NOMO-1 treated with DMSO at 0.1 percent for 48 hours (cell line): ENCODE data around the gene TMEM121B.

Experiments
- DNase-seq: peaks from one replicate; lab custom pipeline; 2025; ENCODE audit not compliant: unreplicated experiment; lab: John Stamatoyannopoulos, UW

Gene TMEM121B

GRCh38 chr22:17112491-17113042 is 8.6 kb downstream of the TMEM121B start:
- DNase-seq = no peak

- DNase-seq = no peak
Measured at GRCh38 chr22:17110791-17111550, 10.2 kb downstream of the TMEM121B start.

- DNase-seq = no peak
Measured at GRCh38 chr22:17109976-17110375, 11.2 kb downstream of the TMEM121B start.

GRCh38 chr22:17109113-17109865 is 11.9 kb downstream of the TMEM121B start:
- DNase-seq = no peak

- no peak for DNase-seq
Measured at GRCh38 chr22:17108256-17109112, 12.7 kb downstream of the TMEM121B start.

- DNase-seq = no peak
Measured at GRCh38 chr22:17107547-17107810, 13.7 kb downstream of the TMEM121B start.

- peak; percentile 97 for DNase-seq
Measured at GRCh38 chr22:17106785-17107546, 14.2 kb downstream of the TMEM121B start.

- DNase-seq = peak; percentile 66
Measured at GRCh38 chr22:17106161-17106784, 14.9 kb downstream of the TMEM121B start.

- no peak for DNase-seq
Measured at GRCh38 chr22:17105143-17106129, 15.7 kb downstream of the TMEM121B start.

- no peak for DNase-seq
Measured at GRCh38 chr22:17104336-17104935, 16.7 kb downstream of the TMEM121B start.

- no peak for DNase-seq
Measured at GRCh38 chr22:17103351-17103750, 17.8 kb downstream of the TMEM121B start.

- peak; percentile 64 for DNase-seq
Measured at GRCh38 chr22:17102297-17102667, 18.9 kb downstream of the TMEM121B start.

GRCh38 chr22:17101475-17102296 is 19.5 kb downstream of the TMEM121B start:
- no peak for DNase-seq

- no peak for DNase-seq
Measured at GRCh38 chr22:17100621-17101020, 20.5 kb downstream of the TMEM121B start.

- DNase-seq = peak; percentile 99
Measured at GRCh38 chr22:17098379-17098819, 22.8 kb downstream of the TMEM121B start.

GRCh38 chr22:17097701-17098100 is 23.5 kb downstream of the TMEM121B start:
- no peak for DNase-seq

- DNase-seq = no peak
Measured at GRCh38 chr22:17097062-17097461, 24.1 kb downstream of the TMEM121B start.

- no peak for DNase-seq
Measured at GRCh38 chr22:17096071-17096470, 25.1 kb downstream of the TMEM121B start.
